ENCODE data around the gene LBHD2.
A peak's percentile ranks its signal among the peaks of the same experiment; 100 is the strongest.
"Not testable (repeated sequence)": the region's sequence is repeated elsewhere in the genome, so short reads cannot be mapped to it uniquely, and the experiment has no call there.

The LBHD2 gene

GRCh38 chr14:103107455-103107854 is 23.4 kb downstream of the LBHD2 start:
- DNase-seq = no peak

GRCh38 chr14:103107941-103108748 is 24.1 kb downstream of the LBHD2 start:
- no peak for DNase-seq

- DNase-seq = peak; percentile 55
Observed at GRCh38 chr14:103108749-103109207, 24.8 kb downstream of the LBHD2 start.

- peak; percentile 32 for DNase-seq
Observed at GRCh38 chr14:103109535-103110441, 25.8 kb downstream of the LBHD2 start.

- no peak for DNase-seq
Observed at GRCh38 chr14:103110681-103111231, 26.7 kb downstream of the LBHD2 start.

GRCh38 chr14:103111232-103111868 is 27.3 kb downstream of the LBHD2 start:
- DNase-seq = no peak

- peak; percentile 65 for DNase-seq
Observed at GRCh38 chr14:103112400-103113243, 28.6 kb downstream of the LBHD2 start.

- no peak for DNase-seq
Observed at GRCh38 chr14:103113303-103113702, 29.3 kb downstream of the LBHD2 start.

- DNase-seq = no peak
Observed at GRCh38 chr14:103113774-103114173, 29.8 kb downstream of the LBHD2 start.

GRCh38 chr14:103115086-103115679 is 31.2 kb downstream of the LBHD2 start:
- DNase-seq = not testable (repeated sequence)

- DNase-seq = no peak
Observed at GRCh38 chr14:103115845-103116572, 32.0 kb downstream of the LBHD2 start.

GRCh38 chr14:103116636-103117035 is 32.6 kb downstream of the LBHD2 start:
- DNase-seq = no peak

- DNase-seq = not testable (repeated sequence)
Observed at GRCh38 chr14:103117499-103117898, 33.5 kb downstream of the LBHD2 start.

- DNase-seq = no peak
Observed at GRCh38 chr14:103118018-103118662, 34.1 kb downstream of the LBHD2 start.

- DNase-seq = no peak
Observed at GRCh38 chr14:103118663-103119404, 34.8 kb downstream of the LBHD2 start.

- DNase-seq = not testable (repeated sequence)
Observed at GRCh38 chr14:103119527-103119926, 35.5 kb downstream of the LBHD2 start.

- DNase-seq = no peak
Observed at GRCh38 chr14:103121121-103121845, 37.3 kb downstream of the LBHD2 start.

- DNase-seq = peak; percentile 91
Observed at GRCh38 chr14:103121846-103122584, 38.0 kb downstream of the LBHD2 start.
